GM18873 (cell line): ENCODE measurements around the gene CSNK2A3.
"Not testable (repeated sequence)": the region's sequence is repeated elsewhere in the genome, so short reads cannot be mapped to it uniquely, and the experiment has no call there.

Source experiments
- ATAC-seq: cut with Tn5 transposase; IDR thresholded peaks from one replicate; pipeline ENCODE4 v1.9.1; 2021; ENCODE audit warnings: mild to moderate bottlenecking, moderate library complexity, moderate number of reproducible peaks; ENCODE audit not compliant: unreplicated experiment, low FRiP score

The CSNK2A3 gene

GRCh38 chr11:11380883-11381282 lies 27.8 kb upstream of the CSNK2A3 start:
- ATAC-seq, result no peak

- no peak for ATAC-seq
Measured at GRCh38 chr11:11380340-11380739, 27.3 kb upstream of the CSNK2A3 start.

- ATAC-seq, result no peak
Measured at GRCh38 chr11:11379661-11380060, 26.6 kb upstream of the CSNK2A3 start.

- ATAC-seq, result no peak
Measured at GRCh38 chr11:11378184-11378940, 25.3 kb upstream of the CSNK2A3 start.

- no peak for ATAC-seq
Measured at GRCh38 chr11:11374358-11375148, 21.5 kb upstream of the CSNK2A3 start.

GRCh38 chr11:11373934-11374333 lies 20.9 kb upstream of the CSNK2A3 start:
- no peak for ATAC-seq

- ATAC-seq, result no peak
Measured at GRCh38 chr11:11372461-11372860, 19.4 kb upstream of the CSNK2A3 start.

GRCh38 chr11:11370962-11371303 lies 17.9 kb upstream of the CSNK2A3 start:
- ATAC-seq, result no peak

GRCh38 chr11:11370255-11370961 lies 17.4 kb upstream of the CSNK2A3 start:
- no peak for ATAC-seq

- no peak for ATAC-seq
Measured at GRCh38 chr11:11366793-11367192, 13.7 kb upstream of the CSNK2A3 start.

- no peak for ATAC-seq
Measured at GRCh38 chr11:11363674-11364073, 10.6 kb upstream of the CSNK2A3 start.

GRCh38 chr11:11359611-11360010 lies 6.6 kb upstream of the CSNK2A3 start:
- ATAC-seq, result no peak

- no peak for ATAC-seq
Measured at GRCh38 chr11:11356842-11357241, 3.8 kb upstream of the CSNK2A3 start.

- not testable (repeated sequence) for ATAC-seq
Measured at GRCh38 chr11:11351851-11352250, 1.2 kb downstream of the CSNK2A3 start.

- ATAC-seq, result no peak
Measured at GRCh38 chr11:11351042-11351586, 1.9 kb downstream of the CSNK2A3 start.

GRCh38 chr11:11349870-11350337 lies 3.1 kb downstream of the CSNK2A3 start:
- no peak for ATAC-seq

GRCh38 chr11:11349106-11349825 lies 3.8 kb downstream of the CSNK2A3 start:
- no peak for ATAC-seq

GRCh38 chr11:11348303-11348702 lies 4.7 kb downstream of the CSNK2A3 start:
- no peak for ATAC-seq

- no peak for ATAC-seq
Measured at GRCh38 chr11:11347592-11347991, 5.5 kb downstream of the CSNK2A3 start.

GRCh38 chr11:11346303-11346702 lies 6.7 kb downstream of the CSNK2A3 start:
- ATAC-seq, result no peak
